SJCRH30 (cell line): Measurements from ENCODE around the gene ANKRD30B. TPM values are rescaled to one million over a fixed set of nuclear protein-coding genes. Genes with fewer than 3 reads are reported as not detected.
"Not testable (repeated sequence)": the region's sequence is repeated elsewhere in the genome, so short reads cannot be mapped to it uniquely, and the experiment has no call there.

ENCODE experiments used
- DNase-seq, 2 experiments: peaks; one replicate each; pipeline ENCODE4 v3.0.0-alpha.2; 2015 to 2020
- H3K27ac ChIP-seq: fragments of 250-450 bp; sonication (Bioruptor Pico); 2 replicates; pipeline ENCODE4 v1.5.1; 2020; ENCODE audit warnings: mild to moderate bottlenecking, moderate library complexity
- H3K27me3 ChIP-seq: fragments of 250-450 bp; sonication (Bioruptor Pico); 2 replicates; pipeline ENCODE4 v1.5.1; 2020; ENCODE audit warnings: mild to moderate bottlenecking, moderate library complexity
- H3K36me3 ChIP-seq: fragments of 250-450 bp; sonication (Bioruptor Pico); 2 replicates; pipeline ENCODE4 v1.5.1; 2020; ENCODE audit warnings: mild to moderate bottlenecking, moderate library complexity
- H3K4me1 ChIP-seq: fragments of 250-450 bp; sonication (Bioruptor Pico); 2 replicates; pipeline ENCODE4 v1.5.1; 2020; ENCODE audit warnings: mild to moderate bottlenecking, moderate library complexity
- H3K4me3 ChIP-seq: fragments of 250-450 bp; sonication (Bioruptor Pico); 2 replicates; pipeline ENCODE4 v1.5.1; 2020; ENCODE audit warnings: mild to moderate bottlenecking, moderate library complexity
- H3K9me3 ChIP-seq: fragments of 250-450 bp; sonication (Bioruptor Pico); replicated peaks from 2 replicates; pipeline ENCODE4 v1.5.1; 2020; ENCODE audit warnings: mild to moderate bottlenecking, moderate library complexity
- total RNA-seq: library from RNA; depleted of rRNA; stranded (reverse); fragments of >200 nt; shearing (Covaris generic); gene quantifications from 2 replicates; pipeline ENCODE4 v1.2.3, GENCODE V29; 2014

Gene ANKRD30B
- total RNA-seq, 1 experiment from 2014 or later: not detected

DNA sequence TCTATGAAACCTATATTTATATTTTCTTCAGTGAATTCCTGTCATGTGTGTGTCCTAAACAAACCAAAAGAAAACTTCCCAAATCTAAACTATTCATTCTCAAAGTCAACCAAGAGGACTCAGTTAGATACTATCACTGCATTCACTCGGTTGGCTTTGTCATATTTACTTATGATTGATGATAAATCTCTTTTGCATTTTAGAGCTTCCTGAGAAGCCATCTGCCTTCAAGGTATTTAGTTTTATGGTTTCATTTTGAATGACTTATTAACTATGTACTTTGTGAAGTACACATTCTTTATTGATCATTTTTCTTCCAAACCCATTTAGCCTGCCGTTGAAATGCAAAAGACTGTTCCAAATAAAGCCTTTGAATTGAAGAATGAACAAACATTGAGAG, 36.2 kb downstream of the ANKRD30B start:
- no peak for DNase-seq
- Histone ChIP-seq H3K27me3 (no peaks in the 10 kb centered on the region), H3K9me3 (no peaks in the 10 kb centered on the region), H3K27ac (no peak overlapping the region), H3K4me3 (no peak overlapping the region), H3K36me3 (no peaks in the 10 kb centered on the region), H3K4me1 (no peaks in the 10 kb centered on the region)

DNA sequence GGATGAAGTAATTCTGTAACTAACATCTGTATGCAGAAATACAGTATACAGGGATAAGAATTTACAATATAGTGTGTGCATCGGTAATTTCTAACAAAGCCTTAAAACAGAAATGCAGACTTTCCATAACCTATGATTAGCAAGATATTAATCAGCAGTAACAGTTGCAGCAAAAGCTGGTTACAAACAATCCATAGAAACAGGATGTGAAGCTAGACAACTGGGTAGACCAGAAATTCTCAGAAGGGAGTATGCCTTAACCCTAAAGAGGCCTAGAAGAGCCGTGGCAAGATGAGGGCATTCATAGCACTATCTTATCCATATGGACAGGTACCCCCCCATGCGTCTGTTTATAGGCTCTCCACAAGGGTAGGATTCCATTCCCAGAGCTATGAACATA, 48.9 kb downstream of the ANKRD30B start:
- not testable (repeated sequence) for DNase-seq, H3K9me3 ChIP-seq, H3K27me3 ChIP-seq, H3K36me3 ChIP-seq, H3K27ac ChIP-seq, H3K4me1 ChIP-seq, H3K4me3 ChIP-seq

DNA sequence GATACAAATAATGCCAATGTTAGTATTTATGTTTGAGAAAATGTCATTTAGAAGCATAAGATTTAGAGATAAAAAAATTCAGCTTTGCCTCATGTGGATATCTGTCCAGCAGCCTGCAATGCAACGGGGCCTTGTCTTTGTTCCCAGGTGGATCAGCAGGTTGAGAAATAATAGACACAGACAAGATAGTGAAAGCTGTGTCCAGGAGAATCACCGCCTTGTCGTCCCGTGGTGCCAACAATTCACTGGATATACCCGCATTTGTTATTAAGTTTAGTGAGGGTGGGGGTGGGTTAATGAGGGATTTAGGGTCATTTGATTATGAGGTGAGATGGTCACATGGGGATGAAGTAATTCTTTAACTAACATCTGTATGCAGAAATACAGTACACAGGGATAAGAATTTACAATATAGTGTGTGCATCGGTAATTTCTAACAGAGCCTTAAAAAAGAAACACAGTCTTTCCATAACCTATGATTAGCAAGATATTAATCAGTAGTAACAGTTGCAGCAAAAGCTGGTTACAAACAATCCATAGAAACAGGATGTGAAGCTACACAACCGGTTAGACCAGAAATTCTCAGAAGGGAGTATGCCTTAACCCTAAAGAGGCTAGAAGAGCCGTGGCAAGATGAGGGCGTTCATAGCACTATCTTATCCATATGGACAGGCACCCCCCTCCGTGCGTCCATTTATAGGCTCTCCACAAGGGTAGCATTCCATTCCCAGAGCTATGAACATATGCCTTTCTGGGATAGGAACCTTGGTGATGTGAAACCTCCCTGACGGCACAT, 50.2 kb downstream of the ANKRD30B start:
- H3K27me3 ChIP-seq, H3K27ac ChIP-seq, H3K4me3 ChIP-seq, H3K36me3 ChIP-seq, H3K4me1 ChIP-seq, H3K9me3 ChIP-seq, DNase-seq: not testable (repeated sequence)

DNA sequence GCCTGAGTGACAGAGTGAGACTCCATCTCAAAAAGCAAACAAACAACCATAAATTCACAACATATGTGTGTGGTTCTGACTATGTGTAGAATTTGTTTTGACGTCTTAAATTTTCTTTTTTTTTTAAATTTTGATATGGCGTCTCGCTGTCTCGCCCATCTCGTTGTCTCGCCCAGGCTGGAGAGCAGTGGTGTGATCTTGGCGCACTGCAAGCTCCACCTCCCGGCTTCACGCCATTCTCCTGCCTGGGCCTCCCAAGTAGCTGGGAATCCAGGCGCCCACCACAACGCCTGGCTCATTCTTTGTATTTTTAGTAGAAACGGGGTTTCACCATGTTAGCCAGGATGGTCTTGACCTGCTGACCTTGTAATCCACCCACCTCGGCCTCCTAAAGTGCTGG, 63.1 kb downstream of the ANKRD30B start:
- not testable (repeated sequence) for H3K4me1 ChIP-seq, H3K27ac ChIP-seq, H3K36me3 ChIP-seq, DNase-seq, H3K4me3 ChIP-seq, H3K9me3 ChIP-seq, H3K27me3 ChIP-seq

DNA sequence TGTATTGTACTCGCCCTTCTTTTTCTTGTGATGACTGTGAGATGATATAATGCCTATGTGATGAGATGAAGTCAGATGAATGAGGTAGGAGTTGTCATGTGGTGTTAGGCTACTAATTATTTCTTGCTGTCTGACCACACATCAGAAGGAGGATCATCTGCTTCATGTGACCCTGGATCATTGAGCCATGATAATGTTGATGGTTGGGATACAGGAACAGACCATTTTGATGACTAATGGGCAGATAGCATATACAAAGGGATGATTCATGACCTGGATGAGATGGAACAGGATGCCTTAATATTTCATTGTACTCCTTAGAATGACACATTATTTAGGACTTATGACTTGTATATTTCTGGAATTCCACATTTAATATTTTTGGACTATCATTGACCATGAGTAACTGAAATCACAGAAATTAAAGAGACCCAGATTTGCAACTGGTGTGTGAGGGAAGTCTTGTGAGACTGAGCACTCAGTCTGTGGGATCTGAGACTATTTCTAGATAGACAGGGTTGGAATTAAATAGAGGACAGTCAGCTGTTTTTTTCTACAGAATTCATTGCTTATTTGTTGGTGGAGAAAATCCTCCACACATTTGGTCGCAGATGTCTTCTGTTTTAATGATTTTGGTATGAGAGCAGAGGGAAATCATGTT, 79.1 kb downstream of the ANKRD30B start:
- H3K4me1 ChIP-seq, H3K36me3 ChIP-seq, H3K9me3 ChIP-seq, H3K27ac ChIP-seq, DNase-seq, H3K27me3 ChIP-seq, H3K4me3 ChIP-seq: not testable (repeated sequence)

DNA sequence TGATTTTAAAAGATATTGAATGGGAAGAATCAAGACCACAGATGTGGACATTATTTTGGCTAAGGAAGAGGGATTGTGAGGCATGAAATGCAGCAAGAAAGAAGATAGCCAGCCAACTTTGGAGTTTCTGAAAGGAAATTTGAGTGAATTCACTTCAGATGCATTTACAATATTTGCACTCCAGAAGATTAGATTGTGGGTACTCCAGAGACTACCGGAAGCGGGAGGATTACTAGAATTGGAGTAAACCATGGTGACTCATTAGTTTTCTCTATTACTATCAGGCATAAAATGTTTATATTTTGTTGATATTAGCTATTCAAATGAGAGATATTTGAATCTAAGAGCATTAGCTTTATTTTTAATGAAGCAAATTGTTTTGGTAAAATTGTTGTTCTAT, 93.6 kb downstream of the ANKRD30B start:
- H3K4me3 ChIP-seq, H3K27ac ChIP-seq, DNase-seq, H3K9me3 ChIP-seq, H3K36me3 ChIP-seq, H3K4me1 ChIP-seq, H3K27me3 ChIP-seq: not testable (repeated sequence)

DNA sequence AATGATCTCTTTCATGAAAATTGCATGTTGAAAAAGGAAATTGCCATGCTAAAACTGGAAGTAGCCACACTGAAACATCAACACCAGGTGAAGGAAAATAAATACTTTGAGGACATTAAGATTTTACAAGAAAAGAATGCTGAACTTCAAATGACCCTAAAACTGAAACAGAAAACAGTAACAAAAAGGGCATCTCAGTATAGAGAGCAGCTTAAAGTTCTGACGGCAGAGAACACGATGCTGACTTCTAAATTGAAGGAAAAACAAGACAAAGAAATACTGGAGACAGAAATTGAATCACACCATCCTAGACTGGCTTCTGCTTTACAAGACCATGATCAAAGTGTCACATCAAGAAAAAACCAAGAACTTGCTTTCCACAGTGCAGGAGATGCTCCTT, 103.6 kb downstream of the ANKRD30B start:
- not testable (repeated sequence) for H3K27me3 ChIP-seq, H3K4me1 ChIP-seq, H3K36me3 ChIP-seq, H3K9me3 ChIP-seq, H3K27ac ChIP-seq, DNase-seq, H3K4me3 ChIP-seq

DNA sequence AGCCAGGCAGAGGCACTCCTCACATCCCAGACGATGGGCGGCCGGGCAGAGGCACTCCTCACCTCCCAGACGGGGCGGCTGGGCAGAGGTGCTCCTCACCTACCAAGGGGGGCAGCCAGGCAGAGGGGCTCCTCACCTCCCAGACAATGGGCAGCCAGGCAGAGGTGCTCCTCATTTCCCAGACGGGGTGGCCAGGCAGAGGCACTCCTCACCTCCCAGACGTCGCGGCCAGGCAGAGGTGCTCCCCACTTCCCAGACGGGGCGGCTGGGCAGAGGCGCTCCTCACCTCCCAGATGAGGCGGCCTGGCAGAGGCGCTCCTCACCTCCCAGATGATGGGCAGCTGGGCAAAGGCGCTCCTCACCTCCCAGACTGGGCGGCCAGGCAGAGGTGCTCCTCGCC, 107.7 kb downstream of the ANKRD30B start:
- H3K27me3 ChIP-seq, H3K9me3 ChIP-seq, DNase-seq, H3K27ac ChIP-seq, H3K4me1 ChIP-seq, H3K36me3 ChIP-seq, H3K4me3 ChIP-seq: not testable (repeated sequence)

DNA sequence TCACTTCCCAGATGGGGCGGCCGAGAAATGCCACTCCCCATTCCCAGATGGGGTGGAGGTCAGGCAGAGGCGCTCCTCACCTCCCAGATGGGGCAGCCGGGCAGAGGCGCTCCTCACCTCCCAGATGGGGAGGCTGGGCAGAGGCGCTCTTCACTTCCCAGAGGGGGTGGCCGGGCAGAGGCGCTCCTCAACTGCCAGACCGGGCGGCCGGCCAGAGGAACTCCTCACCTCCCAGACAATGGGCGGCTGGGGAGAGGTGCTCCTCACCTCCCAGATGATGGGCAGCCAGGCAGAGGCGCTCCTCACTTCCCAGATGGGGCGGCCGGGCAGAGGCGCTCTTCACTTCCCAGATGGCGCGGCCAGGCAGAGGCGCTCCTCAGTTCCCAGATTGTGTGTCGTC, 108.3 kb downstream of the ANKRD30B start:
- not testable (repeated sequence) for DNase-seq, H3K27me3 ChIP-seq, H3K4me3 ChIP-seq, H3K4me1 ChIP-seq, H3K36me3 ChIP-seq, H3K9me3 ChIP-seq, H3K27ac ChIP-seq

DNA sequence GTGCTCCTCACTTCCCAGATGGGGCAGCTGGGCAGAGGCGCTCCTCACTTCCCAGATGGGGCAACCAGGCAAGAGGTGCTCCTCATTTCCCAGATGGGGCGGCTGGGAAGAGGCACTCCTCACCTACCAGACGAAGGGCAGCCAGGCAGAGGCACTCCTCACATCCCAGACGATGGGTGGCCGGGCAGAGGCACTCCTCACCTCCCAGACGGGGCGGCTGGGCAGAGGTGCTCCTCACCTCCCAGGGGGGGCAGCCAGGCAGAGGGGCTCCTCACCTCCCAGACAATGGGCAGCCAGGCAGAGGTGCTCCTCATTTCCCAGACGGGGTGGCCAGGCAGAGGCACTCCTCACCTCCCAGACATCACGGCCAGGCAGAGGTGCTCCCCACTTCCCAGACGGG, 110.5 kb downstream of the ANKRD30B start:
- not testable (repeated sequence) for H3K4me3 ChIP-seq, H3K27me3 ChIP-seq, H3K9me3 ChIP-seq, H3K4me1 ChIP-seq, DNase-seq, H3K36me3 ChIP-seq, H3K27ac ChIP-seq

DNA sequence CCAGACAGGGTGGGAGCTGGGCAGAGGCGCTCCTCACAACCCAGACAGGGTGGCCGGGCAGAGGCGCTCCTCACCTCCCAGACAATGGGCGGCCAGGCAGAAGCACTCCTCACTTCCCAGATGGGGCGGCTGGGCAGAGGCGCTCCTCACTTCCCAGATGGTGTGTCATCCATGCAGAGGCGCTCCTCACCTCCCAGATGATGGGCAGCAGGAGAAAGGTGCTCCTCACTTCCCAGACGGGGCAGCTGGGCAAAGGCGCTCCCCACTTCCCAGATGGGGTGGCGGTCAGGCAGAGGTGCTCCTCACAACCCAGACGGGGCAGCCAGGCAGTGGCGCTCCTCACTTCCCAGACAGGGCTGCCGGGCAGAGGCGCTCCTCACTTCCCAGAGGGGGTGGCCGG, 112.0 kb downstream of the ANKRD30B start:
- DNase-seq: not testable (repeated sequence)

DNA sequence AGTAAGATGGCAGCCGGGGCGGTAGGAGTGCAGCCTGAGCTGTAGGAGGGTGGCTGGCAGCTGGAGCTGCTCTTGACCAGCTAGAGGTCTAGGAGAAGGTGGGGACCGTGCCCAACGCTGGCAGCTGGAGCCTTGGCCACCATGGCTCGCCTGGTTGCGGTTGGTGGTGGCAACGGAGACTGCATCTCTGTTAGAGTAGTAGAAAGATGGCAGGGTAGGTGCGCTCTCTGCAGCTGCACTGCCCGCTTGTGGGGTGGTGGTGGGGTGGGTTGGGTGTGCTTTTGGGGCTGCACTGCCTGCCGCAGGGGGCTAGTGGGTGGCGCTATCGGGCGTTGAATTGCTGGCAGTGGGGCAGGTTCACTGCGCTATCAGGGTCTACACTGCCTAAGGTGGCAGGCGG, 118.5 kb downstream of the ANKRD30B start:
- DNase-seq, H3K4me1 ChIP-seq, H3K36me3 ChIP-seq, H3K27me3 ChIP-seq, H3K27ac ChIP-seq, H3K9me3 ChIP-seq, H3K4me3 ChIP-seq: not testable (repeated sequence)

More for the DNA sequence above, 112.0 kb downstream of the ANKRD30B start:
- H3K36me3 ChIP-seq, H3K27me3 ChIP-seq, H3K27ac ChIP-seq, H3K4me3 ChIP-seq, H3K4me1 ChIP-seq, H3K9me3 ChIP-seq: not testable (repeated sequence)

DNA sequence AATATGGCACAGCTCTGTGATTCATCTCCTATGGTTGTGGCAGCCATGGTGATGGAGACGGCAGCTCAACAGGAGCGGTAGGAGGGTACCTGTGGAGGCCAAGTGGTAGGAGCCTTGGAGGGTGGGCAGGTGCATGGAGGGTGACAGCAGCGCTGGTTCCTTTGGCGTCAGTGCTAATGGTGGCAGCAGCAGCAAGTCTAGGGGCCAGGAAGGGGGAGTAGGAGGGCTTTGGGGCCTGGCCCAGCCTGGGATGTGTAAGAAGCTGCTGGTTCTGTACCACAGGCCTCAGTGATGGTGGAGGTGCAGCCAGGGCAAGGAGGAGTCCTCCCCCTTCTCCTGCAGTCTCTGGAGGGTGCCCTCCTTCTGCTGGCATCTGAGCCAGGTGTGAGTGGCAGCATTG, 120.0 kb downstream of the ANKRD30B start:
- H3K27me3 ChIP-seq, H3K4me1 ChIP-seq, H3K27ac ChIP-seq, H3K9me3 ChIP-seq, H3K4me3 ChIP-seq, DNase-seq, H3K36me3 ChIP-seq: not testable (repeated sequence)

DNA sequence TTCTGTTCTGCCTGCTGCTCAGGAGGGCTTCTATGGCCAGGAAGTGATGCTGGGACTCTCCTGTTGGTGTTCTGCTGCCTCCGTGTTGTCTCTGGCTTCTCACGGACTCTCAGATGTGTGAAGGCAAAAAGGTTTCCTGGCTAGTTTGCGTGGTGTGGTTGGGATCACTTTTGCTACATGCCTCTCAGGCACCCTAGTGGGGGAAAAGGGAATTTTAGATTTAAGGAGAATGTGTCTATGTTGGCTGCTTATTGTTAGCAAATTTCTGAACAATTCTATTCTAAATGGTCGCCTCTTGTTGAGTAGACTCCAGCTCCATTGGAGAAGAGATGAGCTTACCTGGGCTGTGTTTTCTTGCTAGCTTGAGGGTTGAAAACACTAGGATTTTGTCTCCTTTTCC, 120.9 kb downstream of the ANKRD30B start:
- not testable (repeated sequence) for H3K27ac ChIP-seq, H3K9me3 ChIP-seq, DNase-seq, H3K27me3 ChIP-seq, H3K36me3 ChIP-seq, H3K4me1 ChIP-seq, H3K4me3 ChIP-seq

DNA sequence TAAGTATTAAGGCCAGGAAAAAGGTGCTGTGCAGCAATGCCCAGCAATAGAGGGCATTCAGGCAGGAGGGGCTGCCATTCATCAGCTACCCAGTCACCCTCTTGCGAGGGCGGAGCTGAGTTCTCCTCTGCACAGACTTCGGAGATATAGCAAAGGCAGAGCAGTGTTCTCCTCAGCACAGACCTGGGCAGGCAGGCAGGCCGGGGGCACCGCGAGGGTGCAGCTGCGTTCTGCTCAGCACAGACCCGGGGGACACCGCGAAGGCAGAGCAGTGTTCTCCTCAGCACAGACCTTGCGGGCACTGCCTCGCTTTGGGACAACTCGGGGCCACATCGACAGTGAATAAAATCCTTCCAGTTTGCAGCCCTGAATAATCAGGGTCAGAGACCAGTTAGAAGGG, 130.9 kb downstream of the ANKRD30B start:
- H3K27me3 ChIP-seq, H3K27ac ChIP-seq, H3K4me1 ChIP-seq, DNase-seq, H3K9me3 ChIP-seq, H3K4me3 ChIP-seq, H3K36me3 ChIP-seq: not testable (repeated sequence)

DNA sequence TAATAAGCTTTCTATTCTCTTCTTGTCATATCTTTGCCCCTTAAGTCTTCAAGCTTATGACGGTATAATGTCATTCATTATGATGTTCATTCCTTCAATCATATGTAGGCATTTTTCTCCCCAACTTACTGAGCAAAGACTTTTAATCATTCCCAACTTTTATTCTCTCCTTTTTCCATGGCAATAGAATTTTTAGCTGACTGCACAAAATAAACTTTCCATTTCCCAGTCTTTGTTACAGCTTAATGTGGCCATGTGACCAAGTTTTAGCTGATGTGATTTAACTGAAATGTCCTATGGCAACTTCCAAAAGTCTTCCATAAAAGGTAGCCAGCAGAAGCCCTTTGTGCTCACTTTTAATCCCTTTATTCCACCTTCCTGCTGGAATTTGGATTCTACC, 152.5 kb downstream of the ANKRD30B start:
- H3K36me3 ChIP-seq: no peaks in the 10 kb centered on the region
- no peak overlapping the region for H3K27ac ChIP-seq
- H3K27me3 ChIP-seq: no peaks in the 10 kb centered on the region
- no peaks in the 10 kb centered on the region for H3K9me3 ChIP-seq
- no peak overlapping the region for H3K4me3 ChIP-seq
- no peak for DNase-seq
- H3K4me1 ChIP-seq: no peaks in the 10 kb centered on the region
